Body of pancreas (tissue), 4 donors: Measurements from ENCODE around the gene ZFP36L2.

ENCODE experiments used
- POLR2A ChIP-seq, 3 donors: fragments of 450-650 bp; IDR thresholded peaks; one replicate each; pipeline ENCODE4 v1.6.1; 2016; ENCODE audit warnings: antibody characterized with exemption in 3 of 3, mild to moderate bottlenecking in 2 of 3
- TF ChIP-seq, protein P1 (sequence below), 7 experiments: fragments of 450-650 bp in 4 of 7; fragments of 200-600 bp in 3 of 7; sonication (generic) in 3 of 7; IDR thresholded peaks; one replicate each; pipeline ENCODE4 v1.5.1; 2016 to 2019; ENCODE audit warnings: antibody characterized with exemption in 7 of 7

DNA sequence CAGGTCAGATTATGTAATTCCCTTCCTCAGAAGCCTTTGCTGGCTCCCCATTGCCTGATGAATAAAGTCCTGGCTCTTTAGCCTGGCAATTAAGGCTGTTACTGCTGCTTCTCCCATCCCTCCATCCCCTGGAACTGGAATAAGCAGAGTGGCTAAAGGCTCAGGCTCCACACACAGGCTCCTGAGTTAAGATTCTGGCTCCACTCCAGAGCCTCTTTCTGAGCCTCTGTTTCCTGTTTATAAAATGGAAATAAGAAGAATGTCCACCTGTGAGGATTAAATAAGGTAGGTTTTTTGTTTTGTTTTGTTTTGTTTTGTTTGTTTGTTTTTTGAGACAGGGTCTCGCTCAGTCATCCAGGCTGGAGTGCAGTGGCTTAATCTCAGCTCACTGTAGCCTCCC, 50.0 kb downstream of the ZFP36L2 start:
- TF ChIP-seq, protein P1, sequence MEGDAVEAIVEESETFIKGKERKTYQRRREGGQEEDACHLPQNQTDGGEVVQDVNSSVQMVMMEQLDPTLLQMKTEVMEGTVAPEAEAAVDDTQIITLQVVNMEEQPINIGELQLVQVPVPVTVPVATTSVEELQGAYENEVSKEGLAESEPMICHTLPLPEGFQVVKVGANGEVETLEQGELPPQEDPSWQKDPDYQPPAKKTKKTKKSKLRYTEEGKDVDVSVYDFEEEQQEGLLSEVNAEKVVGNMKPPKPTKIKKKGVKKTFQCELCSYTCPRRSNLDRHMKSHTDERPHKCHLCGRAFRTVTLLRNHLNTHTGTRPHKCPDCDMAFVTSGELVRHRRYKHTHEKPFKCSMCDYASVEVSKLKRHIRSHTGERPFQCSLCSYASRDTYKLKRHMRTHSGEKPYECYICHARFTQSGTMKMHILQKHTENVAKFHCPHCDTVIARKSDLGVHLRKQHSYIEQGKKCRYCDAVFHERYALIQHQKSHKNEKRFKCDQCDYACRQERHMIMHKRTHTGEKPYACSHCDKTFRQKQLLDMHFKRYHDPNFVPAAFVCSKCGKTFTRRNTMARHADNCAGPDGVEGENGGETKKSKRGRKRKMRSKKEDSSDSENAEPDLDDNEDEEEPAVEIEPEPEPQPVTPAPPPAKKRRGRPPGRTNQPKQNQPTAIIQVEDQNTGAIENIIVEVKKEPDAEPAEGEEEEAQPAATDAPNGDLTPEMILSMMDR (IDR thresholded peaks at IDR 0.05), result no peak
- no peak for TF ChIP-seq POLR2A (IDR thresholded peaks at IDR 0.05)
